IMR-90 (cell line): ENCODE measurements around the gene RNF141.

Source experiments
- CEBPB ChIP-seq: IDR thresholded peaks from 2 replicates; pipeline ENCODE4 v1.6.1; 2012; ENCODE audit warnings: low read depth, low read length, improper control_type of control experiment
- CHD1 ChIP-seq: IDR thresholded peaks from 2 replicates; pipeline ENCODE4 v1.6.1; 2012; ENCODE audit warnings: low read depth, low read length, improper control_type of control experiment
- CTCF ChIP-seq: conservative IDR thresholded peaks from 2 replicates; pipeline ENCODE4 v1.5.1; 2012; ENCODE audit warnings: mild to moderate bottlenecking, low read depth, low read length, improper control_type of control experiment
- MAFK ChIP-seq: IDR thresholded peaks from 2 replicates; pipeline ENCODE4 v1.6.1; 2012; ENCODE audit warnings: low read depth, low read length, improper control_type of control experiment
- MAZ ChIP-seq: IDR thresholded peaks from 2 replicates; pipeline ENCODE4 v1.6.1; 2012; ENCODE audit warnings: low read depth, mild to moderate bottlenecking, low read length, improper control_type of control experiment, moderate library complexity, borderline replicate concordance
- MXI1 ChIP-seq: IDR thresholded peaks from 2 replicates; pipeline ENCODE4 v1.6.1; 2012; ENCODE audit warnings: low read depth, mild to moderate bottlenecking, low read length, moderate library complexity, borderline replicate concordance
- POLR2A ChIP-seq: IDR thresholded peaks from 2 replicates; pipeline ENCODE4 v1.6.1; 2012; ENCODE audit warnings: mild to moderate bottlenecking, low read depth, low read length
- RAD21 ChIP-seq: IDR thresholded peaks from 2 replicates; pipeline ENCODE4 v1.6.1; 2012; ENCODE audit warnings: low read length, improper control_type of control experiment
- RCOR1 ChIP-seq: IDR thresholded peaks from 2 replicates; pipeline ENCODE4 v1.6.1; 2012; ENCODE audit warnings: mild to moderate bottlenecking, low read length, improper control_type of control experiment; ENCODE audit not compliant: insufficient replicate concordance
- RFX5 ChIP-seq: IDR thresholded peaks from 2 replicates; pipeline ENCODE4 v1.8.0; 2012; ENCODE audit warnings: low read depth, mild to moderate bottlenecking, low read length, moderate library complexity
- USF2 ChIP-seq: fragments of 150-350 bp; IDR thresholded peaks from 2 replicates; pipeline ENCODE4 v1.6.1; 2017; ENCODE audit warnings: mild to moderate bottlenecking, antibody characterized with exemption, low read length, low read depth

GRCh38 chr11:10487002-10487647 lies 53.9 kb downstream of the RNF141 start:
- TF ChIP-seq CTCF (no peak), RAD21 (no peak), USF2 (no peak), POLR2A (no peak), CHD1 (no peak), MXI1 (no peak), RCOR1 (no peak), RFX5 (no peak), CEBPB (no peak), MAFK (no peak), MAZ (no peak)
